GM12875 (cell line): ENCODE data around the gene JAG2.

ENCODE experiments used
- H3K4me3 ChIP-seq: one replicate; pipeline ENCODE4 v1.5.1; 2011; ENCODE audit warnings: low read depth, low read length, control low read depth
- TF ChIP-seq, protein P1 (sequence below): IDR thresholded peaks from 2 replicates; pipeline ENCODE4 v1.5.1; 2011; ENCODE audit warnings: low read depth, mild to moderate bottlenecking, control low read depth, inconsistent platforms, low read length, moderate library complexity, borderline replicate concordance; ENCODE audit not compliant: insufficient read depth

Gene JAG2

DNA sequence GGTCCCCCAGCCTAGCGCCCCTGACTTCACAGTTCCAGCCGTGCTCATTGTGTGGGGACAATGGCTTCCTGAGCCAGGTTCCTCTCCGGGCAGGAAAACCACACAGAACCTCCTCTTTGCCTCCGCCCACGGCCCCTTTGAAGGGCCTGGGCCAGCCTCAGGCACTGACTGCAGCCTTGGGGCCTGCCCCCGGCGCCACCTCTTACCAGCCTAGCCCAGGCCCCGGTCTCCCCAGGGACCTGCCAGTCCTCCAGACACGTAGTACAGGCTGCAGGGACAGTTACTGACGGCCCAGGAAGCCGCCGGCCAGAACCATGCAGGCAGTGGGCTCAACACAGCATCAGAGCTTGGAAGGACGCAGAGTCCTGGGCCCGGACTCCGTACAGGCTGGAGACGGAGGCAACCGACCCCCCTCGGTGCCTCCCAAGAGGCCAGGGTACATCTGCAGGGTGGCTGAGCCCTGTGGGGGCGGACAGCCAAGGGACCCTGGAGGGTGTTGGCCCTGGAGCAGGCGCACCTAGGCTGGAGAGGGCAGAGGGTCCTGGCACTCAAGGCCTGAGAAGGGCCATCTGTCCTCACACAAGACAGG lies 33.4 kb upstream of the JAG2 start:
- H3K4me3 ChIP-seq = no peak overlapping the region
- TF ChIP-seq, protein P1, sequence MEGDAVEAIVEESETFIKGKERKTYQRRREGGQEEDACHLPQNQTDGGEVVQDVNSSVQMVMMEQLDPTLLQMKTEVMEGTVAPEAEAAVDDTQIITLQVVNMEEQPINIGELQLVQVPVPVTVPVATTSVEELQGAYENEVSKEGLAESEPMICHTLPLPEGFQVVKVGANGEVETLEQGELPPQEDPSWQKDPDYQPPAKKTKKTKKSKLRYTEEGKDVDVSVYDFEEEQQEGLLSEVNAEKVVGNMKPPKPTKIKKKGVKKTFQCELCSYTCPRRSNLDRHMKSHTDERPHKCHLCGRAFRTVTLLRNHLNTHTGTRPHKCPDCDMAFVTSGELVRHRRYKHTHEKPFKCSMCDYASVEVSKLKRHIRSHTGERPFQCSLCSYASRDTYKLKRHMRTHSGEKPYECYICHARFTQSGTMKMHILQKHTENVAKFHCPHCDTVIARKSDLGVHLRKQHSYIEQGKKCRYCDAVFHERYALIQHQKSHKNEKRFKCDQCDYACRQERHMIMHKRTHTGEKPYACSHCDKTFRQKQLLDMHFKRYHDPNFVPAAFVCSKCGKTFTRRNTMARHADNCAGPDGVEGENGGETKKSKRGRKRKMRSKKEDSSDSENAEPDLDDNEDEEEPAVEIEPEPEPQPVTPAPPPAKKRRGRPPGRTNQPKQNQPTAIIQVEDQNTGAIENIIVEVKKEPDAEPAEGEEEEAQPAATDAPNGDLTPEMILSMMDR = no peak

DNA sequence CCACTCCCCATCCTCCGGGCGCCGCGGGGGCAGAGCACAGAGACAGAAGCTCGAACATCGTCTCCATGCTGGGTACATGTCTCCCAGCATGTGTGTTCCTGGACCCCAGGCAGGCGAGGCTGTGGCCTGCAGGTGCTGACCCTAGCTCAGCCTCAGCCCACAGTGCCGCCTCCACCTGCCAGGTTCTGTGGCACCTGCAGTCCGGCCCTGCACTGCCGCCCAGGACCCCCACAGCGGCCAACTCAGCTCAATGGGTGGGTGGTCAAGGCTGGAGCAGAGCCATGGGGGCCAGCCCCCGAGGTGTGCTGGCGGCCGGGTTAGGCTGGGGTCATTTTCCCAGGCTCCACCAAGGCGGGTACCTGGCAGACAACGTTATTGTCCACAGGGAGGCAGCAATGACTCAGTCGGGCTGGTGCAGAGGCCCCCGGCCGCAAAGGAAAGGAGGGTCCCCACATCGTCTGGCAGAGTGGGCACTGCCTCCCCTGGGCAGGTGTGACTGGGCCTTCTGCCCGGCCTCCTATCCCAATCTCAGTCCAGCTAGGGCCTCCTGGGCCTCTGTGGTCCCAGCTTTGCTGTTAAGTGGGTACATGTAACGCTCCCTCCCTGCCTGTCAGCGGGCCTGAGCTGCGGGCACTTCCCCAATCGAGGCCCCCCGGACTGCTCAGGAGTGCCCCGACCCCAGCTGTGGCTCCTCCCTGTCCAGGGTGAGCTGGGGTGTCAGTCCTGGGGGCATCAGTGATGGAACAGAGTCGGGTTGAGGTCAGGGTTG lies 32.8 kb upstream of the JAG2 start:
- no peak overlapping the region for H3K4me3 ChIP-seq
- TF ChIP-seq, protein P1 = 0 out of 2 replicates have a peak, but pooled peaks have one; percentile 22

DNA sequence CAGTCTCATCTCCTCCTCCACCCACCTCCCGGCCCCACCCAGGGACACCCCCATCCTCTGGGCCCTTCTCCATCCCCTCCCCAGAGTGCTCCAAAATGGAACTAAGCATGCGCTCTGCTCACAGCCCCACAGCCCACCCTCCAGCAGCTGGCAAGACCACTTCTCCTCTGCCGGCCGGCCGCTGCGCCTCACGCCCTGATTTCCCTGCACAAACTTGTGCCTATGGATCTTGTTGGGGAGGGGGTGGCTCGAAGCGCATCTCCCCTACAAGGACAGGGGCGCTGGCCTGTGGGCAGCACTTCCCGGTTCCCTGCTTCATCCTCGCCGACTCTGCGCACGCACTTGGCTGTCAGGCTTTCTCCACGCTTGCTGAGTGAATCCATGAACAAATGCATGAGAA lies 32.1 kb upstream of the JAG2 start:
- no peak overlapping the region for H3K4me3 ChIP-seq
- TF ChIP-seq, protein P1 = no peak

DNA sequence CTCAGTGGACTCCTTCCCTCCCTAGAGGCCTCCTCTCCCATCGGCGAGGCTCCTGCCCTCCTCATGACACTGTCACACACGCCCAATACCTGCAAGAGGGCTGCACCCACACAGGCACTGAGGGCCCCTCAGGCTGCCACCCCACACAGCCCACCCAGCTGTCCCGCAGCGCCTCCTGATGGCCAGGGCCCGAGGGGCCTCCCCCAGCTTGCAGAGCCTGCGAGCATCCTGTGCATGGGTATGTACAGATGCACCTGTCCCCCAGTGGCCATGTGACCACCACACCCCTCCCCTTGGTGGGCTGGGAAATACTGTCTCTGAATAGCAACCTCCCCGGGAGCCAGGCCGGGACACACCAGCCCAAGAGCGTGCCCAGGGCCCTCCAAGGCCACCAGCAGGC lies 31.5 kb upstream of the JAG2 start:
- no peak overlapping the region for H3K4me3 ChIP-seq
- TF ChIP-seq, protein P1 = peak; percentile 43; the same call in 1 of the 2 replicates

DNA sequence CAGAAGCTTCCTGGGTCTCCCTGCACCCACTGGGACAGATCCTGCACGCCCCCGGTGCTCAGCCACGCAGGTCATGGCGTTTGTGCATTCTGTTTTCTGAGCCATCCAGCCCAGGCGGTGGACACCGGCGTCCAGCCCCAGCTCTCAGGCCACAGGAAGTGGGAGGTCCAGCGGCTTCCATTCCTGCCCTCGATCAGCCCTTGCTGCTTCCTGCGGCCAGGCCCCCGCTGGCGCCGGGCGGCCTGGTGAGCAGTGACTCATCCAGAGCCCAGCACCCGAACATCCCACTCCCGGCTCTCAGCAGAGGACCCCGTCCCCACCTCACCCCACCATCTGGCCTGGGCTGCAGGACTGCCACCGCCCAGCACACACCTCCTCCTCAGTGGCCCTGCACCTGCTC lies 30.5 kb upstream of the JAG2 start:
- TF ChIP-seq, protein P1 = no peak
- H3K4me3 ChIP-seq = no peak overlapping the region

DNA sequence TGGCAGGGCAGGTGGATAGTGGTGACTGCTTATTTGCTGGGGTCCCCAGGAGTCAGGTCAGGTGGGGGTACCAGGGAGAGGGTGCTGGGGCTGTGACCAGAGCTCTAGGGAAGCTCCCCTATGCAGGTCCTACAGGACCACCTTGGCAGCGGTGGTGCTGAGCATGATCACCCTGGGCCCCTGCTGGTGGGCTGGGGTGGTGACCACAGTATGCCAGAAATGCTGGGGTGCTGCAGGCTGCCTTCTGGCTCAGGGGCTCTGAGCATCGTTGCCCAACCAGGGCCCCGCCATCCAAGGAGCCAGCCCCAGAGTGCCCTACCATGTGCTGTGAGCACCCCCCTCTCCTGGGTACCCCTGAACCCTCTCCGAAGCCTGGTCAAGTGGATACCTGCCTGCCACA lies 30.0 kb upstream of the JAG2 start:
- H3K4me3 ChIP-seq = no peak overlapping the region
- TF ChIP-seq, protein P1 = peak; percentile 13; the same call in 1 of the 2 replicates

DNA sequence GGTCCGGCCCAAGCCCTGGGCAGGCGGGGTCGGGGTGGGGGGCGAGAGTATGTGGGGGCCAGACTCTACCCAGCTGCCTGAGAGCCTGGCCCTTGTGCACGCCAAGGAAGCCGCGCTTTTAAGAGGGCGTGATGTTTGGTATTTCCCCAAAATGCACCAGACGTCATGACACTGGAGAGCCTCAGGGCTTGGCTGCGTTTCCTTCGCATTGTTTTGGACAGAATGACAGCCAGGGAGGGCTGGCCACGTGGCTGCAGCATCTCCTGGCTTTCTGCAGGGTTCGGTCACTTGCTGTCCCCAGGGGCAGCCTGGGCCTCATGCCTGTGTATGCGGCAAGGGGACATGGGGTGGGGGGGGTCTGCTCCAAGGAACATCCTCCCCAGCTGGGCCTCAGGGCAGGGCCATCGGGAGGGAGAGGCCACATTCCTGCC lies 28.6 kb upstream of the JAG2 start:
- no peak overlapping the region for H3K4me3 ChIP-seq
- TF ChIP-seq, protein P1 = no peak
